T-cell (primary cell): ENCODE measurements around the gene CHID1. TPM values are rescaled to one million over a fixed set of nuclear protein-coding genes. Genes with fewer than 3 reads are reported as not detected.

Experiments used
- ATAC-seq, 4 experiments: fragments of 200-7000 bp in 3 of 4; fragments of 150-1000 bp in 1 of 4; cut with Tn5 transposase; replicated peaks in 1 of 4; 1 replicate in 3 of 4; 2 replicates in 1 of 4; pipeline ENCODE4 v1.10.0; 2021; ENCODE audit warnings: moderate library complexity in 3 of 4, mild to moderate bottlenecking in 2 of 4, moderate number of reproducible peaks in 1 of 4
- CTCF ChIA-PET, 2 donors: fragments of 300-600 bp; sonication (Branson Sonifier 250); formaldehyde crosslinking; loops; one replicate each; lab custom pipeline; 2022; ENCODE audit warnings: antibody characterized with exemption in 2 of 2; lab: Charles Lee
- POLR2A ChIA-PET, 2 donors: fragments of 300-600 bp; sonication (Branson Sonifier 250); formaldehyde crosslinking; loops; one replicate each; lab custom pipeline; 2022; ENCODE audit warnings: antibody characterized with exemption in 2 of 2; lab: Charles Lee
- DNase-seq, 35 experiments: peaks; one replicate each; pipeline versions ENCODE4 v3.0.0 to v3.0.0-alpha.2; 2013 to 2023
- H3K27ac ChIP-seq: one replicate; pipeline ENCODE4 v1.5.1; 2013; ENCODE audit warnings: low read length
- H3K27me3 ChIP-seq, 2 experiments: replicated peaks in 1 of 2; 1 replicate in 1 of 2; 2 replicates in 1 of 2; pipeline versions ENCODE4 v1.6.1 to v1.7.0; 2013; ENCODE audit warnings: low read length in 1 of 2, mixed read lengths in 1 of 2; ENCODE audit not compliant: control insufficient read depth in 2 of 2, insufficient read depth in 2 of 2; ENCODE audit errors: extremely low read depth in 1 of 2
- H3K36me3 ChIP-seq, 2 donors: 1 replicate in 1 of 2; 2 replicates in 1 of 2; pipeline versions ENCODE4 v1.6.1 to v1.7.0; 2013; ENCODE audit warnings: low read length in 1 of 2; ENCODE audit not compliant: control insufficient read depth in 2 of 2, insufficient read depth in 1 of 2; ENCODE audit errors: extremely low read depth in 1 of 2
- H3K4me1 ChIP-seq, 2 experiments: 1 replicate in 1 of 2; 2 replicates in 1 of 2; pipeline versions ENCODE4 v1.6.1 to v1.7.0; 2013; ENCODE audit warnings: low read length in 2 of 2, mixed read lengths in 1 of 2; ENCODE audit not compliant: insufficient read depth in 2 of 2, control insufficient read depth in 1 of 2; ENCODE audit errors: extremely low read depth in 1 of 2
- H3K4me3 ChIP-seq, 2 donors: 1 replicate in 1 of 2; 2 replicates in 1 of 2; pipeline versions ENCODE4 v1.5.1 to v1.7.0; 2013; ENCODE audit warnings: mild to moderate bottlenecking in 2 of 2, low read length in 1 of 2, moderate library complexity in 1 of 2; ENCODE audit not compliant: control insufficient read depth in 1 of 2; ENCODE audit errors: extremely low read depth in 1 of 2
- H3K9me3 ChIP-seq: 2 replicates; pipeline ENCODE4 v1.7.0; 2013
- H3K27ac Mint-ChIP-seq, 2 donors: one replicate each; pipeline ENCODE4 v1.8.0; 2020 to 2021; ENCODE audit warnings: mild to moderate bottlenecking in 2 of 2, mixed read lengths in 2 of 2
- H3K27me3 Mint-ChIP-seq, 2 donors: one replicate each; pipeline ENCODE4 v1.8.0; 2021 to 2022; ENCODE audit warnings: mixed read lengths in 2 of 2
- H3K36me3 Mint-ChIP-seq: one replicate; pipeline ENCODE4 v1.8.0; 2021; ENCODE audit warnings: mixed read lengths
- H3K4me1 Mint-ChIP-seq, 3 donors: one replicate each; pipeline ENCODE4 v1.8.0; 2020 to 2022; ENCODE audit warnings: mixed read lengths in 3 of 3, mild to moderate bottlenecking in 1 of 3
- H3K4me3 Mint-ChIP-seq, 3 donors: one replicate each; pipeline ENCODE4 v1.8.0; 2020 to 2022; ENCODE audit warnings: mild to moderate bottlenecking in 3 of 3, mixed read lengths in 3 of 3, moderate library complexity in 3 of 3
- H3K9me3 Mint-ChIP-seq, 3 donors: one replicate each; pipeline ENCODE4 v1.8.0; 2020 to 2022; ENCODE audit warnings: mixed read lengths in 3 of 3
- WGBS: methylation state at CpG from one replicate; pipeline ENCODE4 v1.1.5; 2013; ENCODE audit warnings: missing lambda C conversion rate; ENCODE audit not compliant: insufficient coverage; 5-methylcytosine and 5-hydroxymethylcytosine counted together
- total RNA-seq, 35 experiments: library from RNA in 6 of 35; stranded (reverse) in 6 of 35; fragments of 120-200 nt in 1 of 35; gene quantifications; one replicate each; pipeline versions ENCODE4 v1.2.1 to v1.2.4 and lab custom pipeline; 2013 to 2026

The CHID1 gene
- total RNA-seq, 5 donors from 2014 or later (not counting 1 experiment from before 2014, with no cell fraction given): 39.0 to 68.4 (median 51.2) TPM

DNA sequence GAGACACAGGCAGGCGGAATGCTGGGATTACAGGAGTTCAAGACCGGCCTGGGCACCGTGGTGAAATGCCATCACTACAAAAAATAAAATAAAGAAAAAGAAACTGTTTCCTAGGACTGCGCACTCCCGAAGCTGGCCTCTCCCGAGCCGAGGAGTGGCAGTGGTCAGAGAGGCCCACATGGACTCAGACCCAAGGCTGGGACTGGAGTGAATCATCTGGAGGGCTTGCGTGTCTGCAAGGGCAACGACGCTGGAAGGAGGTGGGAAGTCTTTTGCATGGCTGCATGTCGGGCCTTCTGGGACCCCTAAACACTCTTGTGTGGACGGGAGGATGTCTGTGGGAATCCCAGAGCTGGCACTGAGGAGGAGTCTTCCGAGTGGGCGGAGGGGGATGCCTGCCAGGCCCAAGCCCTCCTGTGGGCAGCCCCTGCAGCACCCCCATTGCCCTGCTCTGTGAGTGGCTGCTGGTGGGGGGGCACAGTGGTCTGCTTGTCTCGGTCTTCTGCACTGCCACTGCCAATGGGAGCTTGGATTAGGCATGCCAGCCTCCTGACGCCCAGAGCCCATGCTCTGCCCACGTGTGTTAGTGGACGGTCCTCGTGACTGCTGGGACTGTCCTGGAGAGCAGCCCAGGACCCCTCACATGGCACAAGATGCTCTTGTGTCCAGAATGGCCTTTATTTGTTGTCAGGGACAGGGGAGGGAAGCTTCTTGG is 13.2 kb upstream of the CHID1 start:
- H3K27ac ChIP-seq: no peak overlapping the region
- H3K36me3 ChIP-seq: no peaks in the 10 kb centered on the region
- peak overlapping the region; percentile 22 to 39 for H3K27ac Mint-ChIP-seq
- H3K27me3 Mint-ChIP-seq: no peaks in the 10 kb centered on the region
- ChIA-PET POLR2A (no interaction called here), CTCF (interaction anchor here (0.5 to 1.4 kb wide), 2 partner anchors 127 to 622 kb away, joined by 3 to 4 read pairs; no protein-coding TSS in a partner anchor)
- no peaks in the 10 kb centered on the region for H3K9me3 ChIP-seq
- no peak for DNase-seq
- H3K4me3 ChIP-seq: no peak overlapping the region
- no peaks in the 10 kb centered on the region for H3K36me3 Mint-ChIP-seq
- WGBS: 91% methylated on average over 14 of the region's 19 CpGs
- no peak for ATAC-seq
- H3K4me1 Mint-ChIP-seq: peaks cover 26 to 29% (median 26%) of the 10 kb centered on the region in 3 donors
- H3K9me3 Mint-ChIP-seq: no peaks in the 10 kb centered on the region
- H3K27me3 ChIP-seq: no peaks in the 10 kb centered on the region
- peaks cover 21 to 31% of the 10 kb centered on the region in 2 experiments for H3K4me1 ChIP-seq
- H3K4me3 Mint-ChIP-seq: peak overlapping the region in 2 of 3 donors; percentile 6 to 55

DNA sequence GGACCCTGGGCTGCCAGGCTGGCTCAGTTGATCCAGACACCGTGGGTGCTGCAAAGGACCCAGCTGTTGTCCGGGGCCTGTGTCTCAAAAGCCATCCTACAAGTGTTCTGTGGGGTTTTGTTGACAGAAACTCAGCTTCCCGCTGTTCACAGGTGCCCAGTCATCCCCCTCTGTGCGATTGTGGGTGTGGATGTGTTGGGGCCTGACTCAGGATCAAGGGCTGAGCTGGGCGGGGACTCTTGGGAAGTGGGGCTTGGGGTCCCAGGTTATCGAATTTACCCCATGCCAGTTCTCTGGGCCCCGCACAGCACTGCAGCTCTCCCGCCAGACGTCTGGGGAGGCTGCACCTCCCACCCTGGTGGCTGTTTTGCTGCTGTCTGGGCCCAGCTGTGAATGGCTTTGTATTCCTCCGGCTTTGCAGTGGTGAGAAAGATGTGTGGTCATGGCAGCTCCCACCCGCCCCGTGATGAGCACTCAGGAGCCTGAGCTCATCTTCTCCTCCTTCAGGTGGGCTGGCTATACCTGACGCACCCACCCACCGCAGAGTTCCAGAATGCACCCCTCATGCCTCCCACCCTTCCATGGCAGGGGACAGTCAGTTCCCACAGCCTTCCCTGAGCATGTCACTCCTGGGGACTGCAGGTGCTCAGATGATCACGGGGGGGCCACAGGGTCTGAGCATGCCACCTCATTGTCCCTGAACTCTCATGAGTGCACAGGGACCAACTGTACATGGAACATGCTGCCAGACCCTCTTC is 11.5 kb upstream of the CHID1 start:
- ChIA-PET CTCF (no interaction called here), POLR2A (interaction anchor here in 1 of 2 donors (0.6 kb wide), 1 partner anchor 36 kb away, joined by 4 read pairs; no protein-coding TSS in a partner anchor)
- Mint-ChIP-seq H3K4me3 (no peak overlapping the region), H3K27me3 (no peaks in the 10 kb centered on the region), H3K27ac (no peak overlapping the region), H3K9me3 (no peaks in the 10 kb centered on the region), H3K4me1 (peaks cover 8 to 11% (median 9%) of the 10 kb centered on the region in 3 donors), H3K36me3 (no peaks in the 10 kb centered on the region)
- no peaks in the 10 kb centered on the region for H3K27me3 ChIP-seq
- DNase-seq (no peak), ATAC-seq (no peak)
- WGBS: 86% methylated on average over 8 of the region's 15 CpGs
- H3K9me3 ChIP-seq: no peaks in the 10 kb centered on the region
- no peak overlapping the region for H3K4me3 ChIP-seq
- H3K27ac ChIP-seq: no peak overlapping the region
- no peaks in the 10 kb centered on the region for H3K36me3 ChIP-seq
- H3K4me1 ChIP-seq: peaks cover 3 to 16% of the 10 kb centered on the region in 2 experiments

DNA sequence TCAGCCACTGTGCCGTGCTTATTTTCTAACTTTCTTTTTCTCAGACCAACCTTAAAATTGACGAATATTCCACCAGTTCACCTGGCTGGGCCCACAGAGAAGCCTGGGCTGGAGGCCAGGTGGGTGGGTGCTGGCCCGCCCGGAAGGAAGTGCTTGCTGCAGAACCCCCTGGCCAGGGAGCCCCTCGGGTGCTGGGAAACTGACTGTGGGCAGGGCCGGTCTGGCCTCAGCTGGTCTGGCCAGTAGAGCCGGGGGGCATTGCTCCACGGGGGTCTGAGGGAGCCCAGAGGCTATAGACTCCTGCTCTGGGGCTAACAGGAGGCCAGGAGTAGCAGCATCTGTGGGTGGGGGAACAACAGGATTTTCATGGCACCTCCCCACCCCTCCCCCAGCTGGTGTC is 6.8 kb upstream of the CHID1 start:
- Mint-ChIP-seq H3K9me3 (no peaks in the 10 kb centered on the region), H3K36me3 (no peaks in the 10 kb centered on the region), H3K27ac (no peak overlapping the region), H3K4me1 (peaks cover 0 to 2% (median 0%) of the 10 kb centered on the region in 3 donors), H3K27me3 (no peaks in the 10 kb centered on the region), H3K4me3 (no peak overlapping the region)
- POLR2A ChIA-PET: no interaction called here
- H3K27me3 ChIP-seq: no peaks in the 10 kb centered on the region
- no peak overlapping the region for H3K4me3 ChIP-seq
- DNase-seq (no peak), ATAC-seq (no peak)
- no peaks in the 10 kb centered on the region for H3K4me1 ChIP-seq
- no peaks in the 10 kb centered on the region for H3K9me3 ChIP-seq
- CTCF ChIA-PET: no interaction called here
- 88% methylated on average over 6 of the region's 8 CpGs for WGBS
- no peak overlapping the region for H3K27ac ChIP-seq
- no peaks in the 10 kb centered on the region for H3K36me3 ChIP-seq

DNA sequence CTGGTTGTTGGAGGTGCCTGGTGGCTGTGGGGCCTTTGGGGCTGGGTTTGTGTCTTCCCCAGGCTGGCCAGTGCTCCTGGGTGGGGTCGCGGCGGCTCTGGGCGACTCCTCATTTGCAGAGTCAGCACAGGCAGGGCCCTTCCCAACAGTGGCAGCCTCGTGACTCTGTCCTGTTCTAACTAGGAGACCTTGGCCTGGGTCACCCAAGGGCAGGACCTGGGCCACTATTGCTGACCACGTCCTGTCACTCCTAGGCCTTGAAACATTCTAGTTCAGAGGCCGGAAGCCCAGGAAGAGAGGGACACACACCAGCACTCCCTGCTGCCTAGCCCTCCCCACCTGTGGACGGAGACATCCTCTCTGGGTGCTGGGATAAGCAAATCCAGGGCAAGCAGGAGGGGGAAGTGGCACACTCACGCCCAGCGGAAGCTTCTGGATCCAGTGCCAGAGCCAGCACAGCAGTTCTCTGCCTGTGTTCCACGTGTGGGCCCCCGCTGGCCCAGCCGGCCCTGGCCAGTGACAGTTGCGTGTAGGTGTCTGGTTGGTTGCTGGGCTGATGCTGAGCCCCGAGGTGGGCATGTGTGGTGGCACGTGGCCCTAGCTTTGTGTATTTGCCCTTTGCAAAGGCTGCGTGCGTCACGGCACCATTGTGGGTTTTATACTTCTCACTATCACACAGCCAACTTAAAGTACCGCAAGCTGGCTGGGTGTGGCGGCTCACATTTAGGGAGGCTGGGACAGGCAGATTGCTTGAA is 4.3 kb upstream of the CHID1 start:
- H3K36me3 ChIP-seq: no peaks in the 10 kb centered on the region
- H3K4me1 ChIP-seq: peaks cover 0 to 14% of the 10 kb centered on the region in 2 experiments
- H3K9me3 Mint-ChIP-seq: no peaks in the 10 kb centered on the region
- H3K36me3 Mint-ChIP-seq: no peaks in the 10 kb centered on the region
- H3K27ac ChIP-seq: no peak overlapping the region
- H3K27me3 Mint-ChIP-seq: no peaks in the 10 kb centered on the region
- no peak overlapping the region for H3K4me3 Mint-ChIP-seq
- 85% methylated on average over 16 of the region's 21 CpGs for WGBS
- POLR2A ChIA-PET: no interaction called here
- peaks cover 4 to 10% (median 7%) of the 10 kb centered on the region in 3 donors for H3K4me1 Mint-ChIP-seq
- no peak for ATAC-seq
- CTCF ChIA-PET: no interaction called here
- H3K27ac Mint-ChIP-seq: no peak overlapping the region
- H3K9me3 ChIP-seq: no peaks in the 10 kb centered on the region
- H3K27me3 ChIP-seq: no peaks in the 10 kb centered on the region
- DNase-seq: no peak
- H3K4me3 ChIP-seq: no peak overlapping the region

DNA sequence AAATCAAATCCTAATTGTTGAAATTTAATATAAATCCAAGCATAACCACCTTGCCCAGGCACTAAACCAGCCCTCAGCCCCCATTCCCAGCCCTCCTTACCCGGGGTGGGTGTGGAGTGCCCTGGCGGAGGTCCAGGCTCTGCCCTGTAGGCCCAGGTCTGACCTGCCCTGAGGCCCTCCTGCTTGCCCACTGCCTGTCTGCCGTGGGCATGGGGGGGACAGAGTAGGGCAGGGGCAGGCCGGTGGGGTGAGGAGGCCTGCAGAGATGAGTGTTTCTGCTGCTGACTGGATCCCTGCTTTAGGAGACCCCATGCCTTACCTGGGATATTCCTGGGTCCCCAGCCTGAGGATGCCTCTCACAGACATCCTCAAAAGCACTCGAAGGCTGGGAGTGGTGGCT is 3.6 kb upstream of the CHID1 start:
- Histone ChIP-seq H3K27me3 (no peaks in the 10 kb centered on the region), H3K9me3 (no peaks in the 10 kb centered on the region), H3K36me3 (no peaks in the 10 kb centered on the region), H3K4me1 (peaks cover 2 to 21% of the 10 kb centered on the region in 2 experiments), H3K27ac (no peak overlapping the region), H3K4me3 (no peak overlapping the region)
- Mint-ChIP-seq H3K27me3 (no peaks in the 10 kb centered on the region), H3K27ac (no peak overlapping the region), H3K36me3 (no peaks in the 10 kb centered on the region), H3K4me1 (peaks cover 10 to 15% (median 10%) of the 10 kb centered on the region in 3 donors), H3K4me3 (no peak overlapping the region), H3K9me3 (no peaks in the 10 kb centered on the region)
- ATAC-seq (no peak), DNase-seq (no peak)
- ChIA-PET CTCF (no interaction called here), POLR2A (no interaction called here)
- 100% methylated on average over 2 of the region's 5 CpGs for WGBS

DNA sequence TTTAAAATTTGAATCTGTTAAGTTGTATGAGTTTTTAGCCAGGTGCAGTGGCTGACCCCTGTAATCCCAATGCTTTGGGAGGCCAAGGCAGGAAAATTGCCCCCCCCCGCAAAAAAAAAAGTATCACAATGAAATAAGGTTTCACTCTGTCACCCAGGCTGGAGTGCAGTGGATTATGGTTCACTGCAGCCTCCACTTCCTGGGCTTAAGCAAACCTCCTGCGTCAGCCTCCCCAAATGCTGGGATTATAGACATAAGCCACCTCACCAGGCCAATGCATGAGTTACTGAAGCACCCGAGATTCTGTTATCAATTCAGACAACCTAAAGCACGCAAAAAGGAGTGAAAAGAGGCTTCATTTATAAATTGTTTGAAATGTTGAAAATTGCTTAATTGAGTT is 2.4 kb upstream of the CHID1 start:
- no peak for DNase-seq
- CTCF ChIA-PET: no interaction called here
- H3K27me3 Mint-ChIP-seq: no peaks in the 10 kb centered on the region
- no peak overlapping the region for H3K27ac Mint-ChIP-seq
- H3K4me3 Mint-ChIP-seq: peak overlapping the region; percentile 19 to 34 (median 31)
- no peak overlapping the region for H3K27ac ChIP-seq
- 100% methylated on average over 2 of the region's 4 CpGs for WGBS
- POLR2A ChIA-PET: no interaction called here
- H3K36me3 ChIP-seq: no peaks in the 10 kb centered on the region
- no peaks in the 10 kb centered on the region for H3K27me3 ChIP-seq
- no peak overlapping the region for H3K4me3 ChIP-seq
- peaks cover 2 to 22% of the 10 kb centered on the region in 2 experiments for H3K4me1 ChIP-seq
- no peak for ATAC-seq
- no peaks in the 10 kb centered on the region for H3K9me3 ChIP-seq
- H3K36me3 Mint-ChIP-seq: no peaks in the 10 kb centered on the region
- H3K9me3 Mint-ChIP-seq: no peaks in the 10 kb centered on the region
- H3K4me1 Mint-ChIP-seq: peaks cover 13 to 20% (median 18%) of the 10 kb centered on the region in 3 donors
